GM12864 (cell line): ENCODE data around the gene RNU7-1.

ENCODE experiments used
- DNase-seq: peaks from one replicate; pipeline ENCODE4 v3.0.0-alpha.2; 2011; ENCODE audit warnings: low read depth
- H3K4me3 ChIP-seq: 2 replicates; pipeline ENCODE4 v1.5.1; 2011; ENCODE audit warnings: mild to moderate bottlenecking, low read depth, low read length, control low read depth
- TF ChIP-seq, protein P1 (sequence below): IDR thresholded peaks from 2 replicates; pipeline ENCODE4 v1.5.1; 2011; ENCODE audit warnings: low read depth, mild to moderate bottlenecking, moderate library complexity, low read length, control low read depth, inconsistent platforms; ENCODE audit errors: missing control alignments

Gene RNU7-1

DNA sequence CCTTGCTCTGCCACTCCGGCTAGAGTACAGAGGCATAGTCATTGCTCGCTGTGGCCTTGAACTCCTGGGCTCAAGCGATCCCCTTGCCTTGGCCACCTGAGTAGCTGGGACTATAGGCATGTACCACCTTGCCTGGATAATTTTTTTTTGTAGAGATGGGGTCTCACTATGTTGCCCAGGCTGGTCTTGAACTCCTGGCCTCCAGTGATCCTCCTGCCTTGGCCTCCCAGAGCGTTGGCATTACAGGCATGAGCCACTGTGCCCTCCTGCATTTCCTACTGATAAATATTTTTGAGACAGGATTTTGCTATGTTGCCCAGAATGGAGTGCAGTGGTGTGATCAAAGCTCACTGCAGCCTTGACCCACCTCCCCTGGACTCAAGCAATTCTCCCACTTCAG lies 36.5 kb downstream of the RNU7-1 start:
- H3K4me3 ChIP-seq, result no peak overlapping the region
- DNase-seq, result no peak
- TF ChIP-seq, protein P1, sequence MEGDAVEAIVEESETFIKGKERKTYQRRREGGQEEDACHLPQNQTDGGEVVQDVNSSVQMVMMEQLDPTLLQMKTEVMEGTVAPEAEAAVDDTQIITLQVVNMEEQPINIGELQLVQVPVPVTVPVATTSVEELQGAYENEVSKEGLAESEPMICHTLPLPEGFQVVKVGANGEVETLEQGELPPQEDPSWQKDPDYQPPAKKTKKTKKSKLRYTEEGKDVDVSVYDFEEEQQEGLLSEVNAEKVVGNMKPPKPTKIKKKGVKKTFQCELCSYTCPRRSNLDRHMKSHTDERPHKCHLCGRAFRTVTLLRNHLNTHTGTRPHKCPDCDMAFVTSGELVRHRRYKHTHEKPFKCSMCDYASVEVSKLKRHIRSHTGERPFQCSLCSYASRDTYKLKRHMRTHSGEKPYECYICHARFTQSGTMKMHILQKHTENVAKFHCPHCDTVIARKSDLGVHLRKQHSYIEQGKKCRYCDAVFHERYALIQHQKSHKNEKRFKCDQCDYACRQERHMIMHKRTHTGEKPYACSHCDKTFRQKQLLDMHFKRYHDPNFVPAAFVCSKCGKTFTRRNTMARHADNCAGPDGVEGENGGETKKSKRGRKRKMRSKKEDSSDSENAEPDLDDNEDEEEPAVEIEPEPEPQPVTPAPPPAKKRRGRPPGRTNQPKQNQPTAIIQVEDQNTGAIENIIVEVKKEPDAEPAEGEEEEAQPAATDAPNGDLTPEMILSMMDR, result no peak

DNA sequence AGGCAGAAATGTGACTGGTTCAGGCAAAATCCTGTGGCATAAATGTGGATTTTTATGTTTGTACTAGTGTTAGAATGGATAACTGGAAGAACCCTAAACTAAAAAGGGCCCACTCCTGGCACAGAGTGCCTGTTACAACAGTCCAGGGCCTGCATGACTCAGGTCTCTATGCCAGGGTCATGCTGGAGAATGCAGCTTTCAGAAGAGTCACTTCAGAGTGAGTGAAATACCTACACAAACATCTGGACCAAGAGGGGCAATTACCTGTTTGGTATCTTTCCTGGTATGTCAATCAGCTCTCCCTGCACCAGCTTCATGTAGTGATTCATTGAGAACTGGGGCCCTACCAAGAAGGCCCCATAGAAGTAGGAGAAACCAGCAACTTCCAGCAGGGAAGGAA lies 37.1 kb downstream of the RNU7-1 start:
- no peak overlapping the region for H3K4me3 ChIP-seq
- no peak for DNase-seq
- TF ChIP-seq, protein P1, result no peak

DNA sequence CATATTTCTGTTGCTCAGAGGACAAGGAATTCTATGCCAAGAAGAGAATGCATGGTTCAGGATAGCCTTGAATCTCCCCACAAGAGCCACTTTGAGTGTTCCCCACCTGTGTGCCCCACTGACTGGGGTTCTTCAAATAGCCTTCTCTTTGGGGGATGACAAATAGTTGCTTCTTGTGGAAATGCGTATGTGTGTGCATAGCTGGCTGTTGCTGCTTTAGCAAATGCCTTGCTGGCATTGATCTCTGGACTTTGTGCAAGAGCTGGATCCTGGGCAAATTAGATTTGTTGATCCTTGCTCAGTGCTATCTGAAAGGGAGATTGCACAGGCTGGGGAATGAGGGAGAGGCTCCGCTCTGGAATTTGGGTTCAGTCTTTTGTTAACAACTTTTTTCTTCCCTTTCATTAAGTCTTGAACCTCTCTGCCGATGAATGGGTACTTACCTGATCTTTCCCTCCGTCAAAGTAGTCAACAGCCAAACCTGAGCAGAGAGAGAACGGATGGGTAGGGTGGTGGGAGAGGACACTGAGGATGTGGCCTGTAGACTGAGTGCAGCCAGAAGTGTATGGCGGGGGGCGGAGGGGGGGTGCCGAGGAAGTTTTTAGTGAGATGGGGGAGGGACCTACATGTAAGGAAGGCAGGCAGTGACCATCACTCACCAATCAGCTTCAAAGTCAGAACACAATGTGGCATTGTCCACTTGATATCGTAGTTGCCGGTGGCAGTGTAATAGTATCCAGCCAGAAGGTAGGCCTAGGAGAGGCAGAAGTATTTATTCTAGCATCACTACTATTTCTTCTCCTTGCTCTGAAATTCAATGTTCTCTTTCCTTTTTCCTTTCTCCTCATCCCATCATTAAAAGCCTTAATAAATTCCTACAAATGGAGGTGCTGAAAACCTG lies 37.8 kb downstream of the RNU7-1 start:
- DNase-seq, result no peak
- no peak overlapping the region for H3K4me3 ChIP-seq
- TF ChIP-seq, protein P1, result no peak

DNA sequence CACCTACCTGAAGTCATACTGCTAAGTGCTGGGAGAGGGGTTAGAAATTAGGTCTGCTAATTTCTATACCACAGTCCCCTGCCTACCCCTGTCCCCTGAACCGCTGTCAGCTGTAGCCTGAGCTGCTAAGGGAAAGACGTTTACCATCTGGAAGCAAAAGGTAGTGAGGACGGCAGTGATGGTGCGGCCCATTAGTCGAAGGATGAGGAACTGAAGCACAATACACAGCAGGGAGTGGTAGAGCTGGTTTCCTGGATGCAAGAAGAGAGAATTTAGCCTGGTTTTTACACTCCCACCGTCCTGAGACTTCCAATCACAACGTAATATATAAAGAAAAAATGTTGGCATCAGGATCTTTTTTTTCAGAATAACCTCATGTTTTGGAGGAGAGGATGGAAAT lies 38.9 kb downstream of the RNU7-1 start:
- H3K4me3 ChIP-seq, result no peak overlapping the region
- DNase-seq, result no peak
- TF ChIP-seq, protein P1, result no peak

DNA sequence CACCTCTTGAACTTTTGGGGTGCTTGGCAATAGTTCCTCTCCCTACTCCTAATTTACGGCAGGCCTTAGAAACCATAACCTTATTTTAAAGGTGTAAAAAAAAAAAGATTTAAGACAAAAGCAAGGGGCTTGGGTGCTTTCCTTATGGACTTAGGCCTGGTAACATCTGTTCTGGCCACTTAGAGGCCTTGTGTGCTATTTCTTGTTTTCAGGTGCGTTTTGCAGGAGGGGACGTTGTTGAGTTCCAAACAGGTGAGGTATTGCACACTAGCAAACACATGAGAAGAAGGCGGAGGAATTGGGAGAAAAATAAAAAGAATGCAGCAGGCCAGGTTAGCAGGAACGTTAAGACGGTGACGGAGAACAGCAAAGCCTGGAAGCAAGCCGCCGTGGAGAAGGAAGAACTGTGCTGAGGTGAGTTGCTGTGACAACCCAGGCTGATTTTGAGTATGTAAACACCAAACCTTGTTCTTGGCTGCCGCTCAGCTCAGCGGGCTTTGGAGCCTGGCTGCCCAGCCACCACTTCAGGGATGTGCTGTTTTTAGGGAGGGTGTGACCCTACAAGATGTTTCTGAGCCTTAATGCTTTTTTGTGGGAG lies 44.4 kb downstream of the RNU7-1 start:
- DNase-seq, result no peak
- no peak overlapping the region for H3K4me3 ChIP-seq
- TF ChIP-seq, protein P1, result no peak
